NB4 (cell line): ENCODE results near the gene CACNG4.

Source experiments
- DNase-seq: peaks from one replicate; pipeline ENCODE4 v3.0.0; 2010; ENCODE audit warnings: low read depth
- H3K4me3 ChIP-seq: one replicate; pipeline ENCODE4 v1.5.1; 2011; ENCODE audit warnings: mild to moderate bottlenecking, low read depth, low read length, moderate library complexity
- MYC ChIP-seq: IDR thresholded peaks from 2 replicates; pipeline ENCODE4 v1.6.1; 2011; ENCODE audit warnings: low read depth, low read length
- POLR2A ChIP-seq: IDR thresholded peaks from 2 replicates; pipeline ENCODE4 v1.6.1; 2011; ENCODE audit warnings: mild to moderate bottlenecking; ENCODE audit not compliant: insufficient read length; ENCODE audit errors: extremely low read depth
- TF ChIP-seq, protein P1 (sequence below): IDR thresholded peaks from 2 replicates; pipeline ENCODE4 v1.6.1; 2011; ENCODE audit warnings: low read depth, low read length
- TF ChIP-seq, protein P2 (sequence below): IDR thresholded peaks from one replicate; pipeline ENCODE4 v1.5.1; 2012; ENCODE audit warnings: low read depth, low read length

CACNG4 gene

GRCh38 chr17:66951605-66951953 lies 12.9 kb upstream of the CACNG4 start:
- H3K4me3 ChIP-seq, result no peak overlapping the region
- DNase-seq, result no peak
- no peak for TF ChIP-seq POLR2A
- TF ChIP-seq, protein P1, sequence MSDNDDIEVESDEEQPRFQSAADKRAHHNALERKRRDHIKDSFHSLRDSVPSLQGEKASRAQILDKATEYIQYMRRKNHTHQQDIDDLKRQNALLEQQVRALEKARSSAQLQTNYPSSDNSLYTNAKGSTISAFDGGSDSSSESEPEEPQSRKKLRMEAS, result no peak

GRCh38 chr17:66952031-66952524 lies 12.4 kb upstream of the CACNG4 start:
- H3K4me3 ChIP-seq, result no peak overlapping the region
- TF ChIP-seq, protein P1, result no peak
- no peak for TF ChIP-seq POLR2A
- no peak for TF ChIP-seq MYC
- TF ChIP-seq, protein P2, sequence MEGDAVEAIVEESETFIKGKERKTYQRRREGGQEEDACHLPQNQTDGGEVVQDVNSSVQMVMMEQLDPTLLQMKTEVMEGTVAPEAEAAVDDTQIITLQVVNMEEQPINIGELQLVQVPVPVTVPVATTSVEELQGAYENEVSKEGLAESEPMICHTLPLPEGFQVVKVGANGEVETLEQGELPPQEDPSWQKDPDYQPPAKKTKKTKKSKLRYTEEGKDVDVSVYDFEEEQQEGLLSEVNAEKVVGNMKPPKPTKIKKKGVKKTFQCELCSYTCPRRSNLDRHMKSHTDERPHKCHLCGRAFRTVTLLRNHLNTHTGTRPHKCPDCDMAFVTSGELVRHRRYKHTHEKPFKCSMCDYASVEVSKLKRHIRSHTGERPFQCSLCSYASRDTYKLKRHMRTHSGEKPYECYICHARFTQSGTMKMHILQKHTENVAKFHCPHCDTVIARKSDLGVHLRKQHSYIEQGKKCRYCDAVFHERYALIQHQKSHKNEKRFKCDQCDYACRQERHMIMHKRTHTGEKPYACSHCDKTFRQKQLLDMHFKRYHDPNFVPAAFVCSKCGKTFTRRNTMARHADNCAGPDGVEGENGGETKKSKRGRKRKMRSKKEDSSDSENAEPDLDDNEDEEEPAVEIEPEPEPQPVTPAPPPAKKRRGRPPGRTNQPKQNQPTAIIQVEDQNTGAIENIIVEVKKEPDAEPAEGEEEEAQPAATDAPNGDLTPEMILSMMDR, result no peak
- no peak for DNase-seq

- no peak for DNase-seq
- no peak overlapping the region for H3K4me3 ChIP-seq
- TF ChIP-seq, protein P1, result no peak
- TF ChIP-seq MYC, result no peak
- TF ChIP-seq, protein P2, result no peak
- TF ChIP-seq POLR2A, result no peak
Observed at GRCh38 chr17:66952681-66953629, 11.6 kb upstream of the CACNG4 start.

- no peak overlapping the region for H3K4me3 ChIP-seq
- no peak for DNase-seq
- TF ChIP-seq, protein P1, result no peak
- TF ChIP-seq POLR2A, result no peak
- TF ChIP-seq MYC, result no peak
- TF ChIP-seq, protein P2, result no peak
Observed at GRCh38 chr17:66953630-66954020, 10.9 kb upstream of the CACNG4 start.

- TF ChIP-seq, protein P1, result no peak
- TF ChIP-seq MYC (no peak), POLR2A (no peak)
- TF ChIP-seq, protein P2, result no peak
- no peak for DNase-seq
- no peak overlapping the region for H3K4me3 ChIP-seq
Observed at GRCh38 chr17:66954632-66955031, 9.9 kb upstream of the CACNG4 start.

- H3K4me3 ChIP-seq, result no peak overlapping the region
- DNase-seq, result no peak
- no peak for TF ChIP-seq MYC
- TF ChIP-seq, protein P2, result no peak
- TF ChIP-seq, protein P1, result no peak
- TF ChIP-seq POLR2A, result no peak
Observed at GRCh38 chr17:66955821-66956220, 8.7 kb upstream of the CACNG4 start.
